GM18526 (cell line): ENCODE data around the gene AGAP1.

Experiments
- POLR2A ChIP-seq: IDR thresholded peaks from 3 replicates; pipeline ENCODE4 v1.6.1; 2011; ENCODE audit not compliant: insufficient read length; ENCODE audit errors: extremely low read depth

AGAP1 gene

DNA sequence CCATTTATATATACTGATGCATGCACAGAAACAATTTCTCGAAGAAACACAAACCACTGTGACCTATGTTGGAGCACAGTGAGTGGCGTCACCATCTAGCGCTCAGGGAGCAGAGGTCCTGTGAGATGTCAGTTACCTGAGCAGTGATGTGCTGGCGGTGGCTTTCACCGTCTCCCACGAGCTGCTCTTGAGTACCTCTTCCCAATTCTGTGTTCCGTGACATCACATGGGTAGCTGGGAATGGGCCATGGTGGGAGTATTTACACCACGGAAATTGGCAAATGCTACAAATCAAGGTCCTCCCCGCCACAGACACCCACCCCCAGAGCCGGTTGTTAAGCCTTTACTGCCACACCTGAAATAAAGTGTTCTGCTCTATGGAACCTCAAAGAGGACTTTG lies 650.0 kb downstream of the AGAP1 start:
- no peak for TF ChIP-seq POLR2A

GRCh38 chr2:236146436-236146835 lies 652.6 kb downstream of the AGAP1 start:
- no peak for TF ChIP-seq POLR2A

DNA sequence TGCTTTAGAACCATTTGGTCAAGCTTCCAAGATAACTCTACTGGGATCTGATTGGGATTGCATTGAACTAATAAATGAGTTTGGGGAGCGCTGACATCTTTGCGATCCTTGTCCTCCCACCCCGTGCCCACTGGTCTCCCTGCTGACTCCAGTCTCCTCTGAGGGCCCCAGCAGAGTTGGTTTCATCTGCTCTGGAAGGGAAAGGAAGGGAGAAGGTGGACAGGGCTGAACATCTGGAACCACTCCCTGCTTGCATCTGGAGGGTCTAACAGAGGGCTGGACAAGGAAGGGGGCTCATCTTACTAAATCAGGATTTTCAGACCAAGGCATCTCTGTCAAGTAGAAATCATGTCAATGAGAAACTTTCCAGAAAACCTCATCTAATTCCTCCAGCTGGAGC lies 661.6 kb downstream of the AGAP1 start:
- TF ChIP-seq POLR2A: no peak

GRCh38 chr2:236156095-236156859 lies 662.4 kb downstream of the AGAP1 start:
- no peak for TF ChIP-seq POLR2A

- no peak for TF ChIP-seq POLR2A
These were observed 663.0 kb downstream of the AGAP1 start for GRCh38 chr2:236156860-236157194.

DNA sequence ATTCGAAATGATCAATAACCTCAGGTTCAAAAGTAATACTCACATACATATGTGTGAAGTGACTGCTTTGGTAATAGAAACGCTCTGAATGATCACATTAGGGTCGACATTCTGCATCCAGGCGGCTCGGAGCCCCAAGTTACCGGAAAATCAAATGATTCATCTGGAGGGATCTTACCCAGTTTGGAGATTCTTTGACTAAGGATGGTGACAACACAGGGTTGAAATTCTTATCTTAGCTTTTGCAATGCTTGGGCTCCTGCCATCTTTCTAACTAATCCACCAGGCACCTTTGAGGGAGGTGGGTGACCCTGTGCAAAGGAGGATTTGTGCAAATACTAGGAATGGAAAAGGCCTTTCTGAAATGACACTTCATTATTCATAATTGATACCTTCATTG lies 663.5 kb downstream of the AGAP1 start:
- TF ChIP-seq POLR2A: no peak

GRCh38 chr2:236157815-236158498 lies 664.1 kb downstream of the AGAP1 start:
- no peak for TF ChIP-seq POLR2A

- TF ChIP-seq POLR2A: no peak
These were observed 665.3 kb downstream of the AGAP1 start for GRCh38 chr2:236158969-236159777.

GRCh38 chr2:236159778-236160170 lies 665.9 kb downstream of the AGAP1 start:
- TF ChIP-seq POLR2A: no peak

DNA sequence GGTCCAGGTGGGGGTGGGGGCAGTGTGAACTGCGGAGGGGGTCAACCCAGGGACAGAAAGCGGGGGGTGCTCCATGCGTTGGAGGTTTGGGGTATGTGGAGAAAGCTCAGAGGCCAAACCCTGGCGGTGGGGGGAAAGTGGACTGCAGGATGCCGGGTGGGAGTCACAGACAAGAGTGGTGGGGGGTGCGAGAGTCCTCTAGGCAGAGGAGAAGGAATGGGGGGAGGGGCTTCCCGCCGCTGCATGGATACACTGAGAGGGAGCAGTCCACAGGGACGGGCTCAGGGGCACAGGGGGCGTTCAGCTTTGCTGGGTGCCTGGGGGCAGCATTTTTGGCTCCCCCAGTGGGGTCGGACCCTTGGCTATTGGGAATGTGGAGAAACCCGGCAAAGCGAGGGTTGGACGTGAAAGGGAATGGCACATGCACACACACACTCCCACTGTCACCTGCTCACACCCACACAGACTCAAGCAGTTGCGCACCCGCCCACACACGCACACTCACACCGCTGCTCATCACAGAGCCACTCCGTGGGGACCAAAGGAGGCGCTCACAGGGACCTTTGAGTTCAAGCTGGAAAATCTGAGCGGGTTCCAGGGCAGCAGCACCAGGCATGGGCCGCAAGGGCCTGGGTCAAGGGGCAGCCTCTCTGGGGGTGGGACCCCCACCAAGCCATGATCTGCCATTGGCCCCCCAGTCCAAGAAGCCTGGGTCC lies 666.7 kb downstream of the AGAP1 start:
- no peak for TF ChIP-seq POLR2A

GRCh38 chr2:236161082-236161462 lies 667.2 kb downstream of the AGAP1 start:
- TF ChIP-seq POLR2A: no peak

DNA sequence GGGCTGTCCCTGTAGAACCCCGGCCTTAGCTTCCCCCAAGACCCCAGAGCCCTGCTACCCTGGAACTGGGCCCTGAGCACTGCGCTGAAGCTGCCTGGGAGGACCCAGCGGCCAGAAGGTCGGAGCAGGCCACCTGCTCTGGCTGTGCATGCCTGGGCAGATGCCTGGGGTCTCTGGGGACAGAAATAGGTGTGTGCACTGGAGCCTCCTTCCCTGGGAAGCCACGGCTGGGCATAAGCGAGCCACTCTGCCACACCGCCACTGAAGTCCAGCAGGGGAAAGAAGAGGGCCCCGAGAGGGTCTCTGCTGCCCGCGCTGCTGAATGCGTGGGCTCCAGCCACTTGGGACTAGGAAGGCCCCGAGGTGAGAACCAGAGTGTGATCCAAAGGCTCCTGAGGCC lies 667.7 kb downstream of the AGAP1 start:
- no peak for TF ChIP-seq POLR2A

- TF ChIP-seq POLR2A: no peak
These were observed 668.4 kb downstream of the AGAP1 start for GRCh38 chr2:236162031-236162845.

DNA sequence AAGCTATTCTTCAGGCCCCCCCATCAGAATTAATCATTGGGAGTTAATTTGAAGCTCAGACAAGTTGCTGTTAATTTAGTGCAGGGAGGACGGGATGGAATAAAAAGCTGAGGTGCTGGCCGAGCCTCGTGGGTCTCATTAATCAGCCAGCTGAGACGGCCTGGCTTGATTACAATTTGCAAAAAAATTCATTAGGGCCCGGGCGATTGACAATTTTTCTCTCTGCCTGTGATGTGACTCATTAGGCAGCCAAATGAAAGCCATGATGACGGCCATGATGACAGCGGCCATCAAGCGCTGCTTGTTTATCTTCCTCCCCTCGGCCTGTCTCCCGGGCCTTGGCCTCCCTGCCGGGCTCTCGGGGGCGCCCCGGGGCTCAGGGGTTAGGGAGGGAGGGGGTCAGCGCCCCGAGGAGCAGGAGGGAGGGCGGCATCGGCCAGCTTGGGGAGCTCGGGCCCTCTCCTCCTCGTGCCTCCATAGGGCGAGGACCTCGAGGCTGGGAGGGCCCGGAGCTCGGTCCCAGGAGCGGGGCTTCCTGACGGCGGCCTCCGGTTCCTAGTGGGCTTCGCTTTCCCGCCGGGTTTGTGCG lies 669.1 kb downstream of the AGAP1 start:
- no peak for TF ChIP-seq POLR2A
